Measurements from ENCODE around the gene IL1RN. TPM values are rescaled to one million over a fixed set of nuclear protein-coding genes. Genes with fewer than 3 reads are reported as not detected.

IL1RN gene
- total and polyA plus RNA-seq, 10 of the 15 experiments (the other 5 are each of a cell fraction or from before 2014, with no cell fraction given) = 0.04 TPM; not detected in 7

DNA sequence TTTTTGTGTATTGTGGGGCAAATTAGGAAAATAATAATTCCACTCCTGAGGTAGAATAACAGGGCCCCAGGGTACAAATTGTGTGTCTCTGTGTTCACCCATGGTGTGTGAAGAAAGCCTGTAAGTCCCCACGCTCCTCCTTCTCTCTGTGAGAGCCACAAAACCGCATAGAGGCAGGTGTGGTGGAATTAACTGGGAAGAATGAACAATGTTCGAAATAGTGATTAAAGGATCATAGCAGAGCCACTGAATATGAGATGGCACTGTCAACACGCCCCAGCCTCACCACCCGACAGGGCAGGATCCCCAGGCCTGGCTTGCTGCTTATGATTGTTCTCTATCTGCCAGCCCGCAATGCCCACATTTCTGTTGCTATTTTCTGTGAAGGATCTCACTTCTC lies 14.1 kb downstream of the IL1RN start:
- Histone ChIP-seq H2AFZ (ENCODE audit: control insufficient read depth, low read depth, low read length) (no peak overlapping the region), H3K27me3 (replicated peaks in 1 of 2; ENCODE audit: control insufficient read depth in 2 of 2, insufficient read depth in 2 of 2, low read length in 1 of 2) (no peaks in the 10 kb centered on the region), H3K4me3 (no peak overlapping the region), H3K79me2 (ENCODE audit: control insufficient read depth, insufficient read depth, low read length) (no peaks in the 10 kb centered on the region), H3K36me3 (ENCODE audit: control insufficient read depth in 2 of 2, insufficient read depth in 2 of 2, low read length in 1 of 2) (no peaks in the 10 kb centered on the region), H3K9ac (ENCODE audit: control insufficient read depth, insufficient read depth, low read length) (no peak overlapping the region), H3K4me2 (ENCODE audit: control insufficient read depth, insufficient read depth) (no peak overlapping the region), H3K4me1 (ENCODE audit: control insufficient read depth, insufficient read depth, low read length) (peaks cover 4% of the 10 kb centered on the region; the same call in 1 of the 2 replicates), H3K27ac (ENCODE audit: control insufficient read depth, insufficient read depth) (no peak overlapping the region), H4K20me1 (ENCODE audit: control insufficient read depth, insufficient read depth) (no peaks in the 10 kb centered on the region), H3K9me3 (replicated peaks; ENCODE audit: control insufficient read depth, insufficient read depth, low read length) (no peaks in the 10 kb centered on the region)
- WGBS (ENCODE audit: insufficient coverage, insufficient replicate concordance, low lambda C conversion rate, missing lambda C conversion rate) = 59% methylated on average over 6 of the region's 6 CpGs
- RAD21 ChIA-PET (ENCODE audit: unreplicated experiment) = interaction anchor here (0.6 to 0.8 kb wide), 2 partner anchors 27 to 63 kb away, joined by 3 read pairs; no protein-coding TSS in a partner anchor
- ATAC-seq (no peak), FAIRE-seq (no peak), DNase-seq (ENCODE audit: low read depth, low spot score) (no peak)
- TF ChIP-seq EP300 (IDR thresholded peaks at IDR 0.05; ENCODE audit: borderline replicate concordance in 1 of 2, control insufficient read depth in 1 of 2, low read depth in 2 of 2, low read length in 2 of 2) (no peak), IKZF2 (IDR thresholded peaks at IDR 0.05) (no peak), SREBF2 (IDR thresholded peaks at IDR 0.05; ENCODE audit: low read length) (no peak), SMARCA5 (IDR thresholded peaks at IDR 0.05) (no peak), NFYB (IDR thresholded peaks at IDR 0.05; ENCODE audit: insufficient read depth, low read depth, low read length) (no peak), HDAC6 (IDR thresholded peaks at IDR 0.05; ENCODE audit: unreplicated experiment) (no peak), GABPA (IDR thresholded peaks at IDR 0.05; ENCODE audit: low read depth) (no peak), TAF1 (IDR thresholded peaks at IDR 0.05; ENCODE audit: borderline replicate concordance, low read depth, low read length) (no peak), NRF1 (conservative IDR thresholded peaks at IDR 0.05; ENCODE audit: low read depth, low read length) (no peak), SUPT20H (IDR thresholded peaks at IDR 0.05; ENCODE audit: borderline replicate concordance, control insufficient read depth, low read depth, low read length) (no peak), RCOR1 (conservative IDR thresholded peaks at IDR 0.05; ENCODE audit: low read depth, low read length) (no peak), BRCA1 (IDR thresholded peaks at IDR 0.05; ENCODE audit: low read depth, low read length) (no peak), NR2C2 (IDR thresholded peaks at IDR 0.05; ENCODE audit: borderline replicate concordance, control insufficient read depth, insufficient read length, low read depth) (no peak)
- TF ChIP-seq, protein P1, sequence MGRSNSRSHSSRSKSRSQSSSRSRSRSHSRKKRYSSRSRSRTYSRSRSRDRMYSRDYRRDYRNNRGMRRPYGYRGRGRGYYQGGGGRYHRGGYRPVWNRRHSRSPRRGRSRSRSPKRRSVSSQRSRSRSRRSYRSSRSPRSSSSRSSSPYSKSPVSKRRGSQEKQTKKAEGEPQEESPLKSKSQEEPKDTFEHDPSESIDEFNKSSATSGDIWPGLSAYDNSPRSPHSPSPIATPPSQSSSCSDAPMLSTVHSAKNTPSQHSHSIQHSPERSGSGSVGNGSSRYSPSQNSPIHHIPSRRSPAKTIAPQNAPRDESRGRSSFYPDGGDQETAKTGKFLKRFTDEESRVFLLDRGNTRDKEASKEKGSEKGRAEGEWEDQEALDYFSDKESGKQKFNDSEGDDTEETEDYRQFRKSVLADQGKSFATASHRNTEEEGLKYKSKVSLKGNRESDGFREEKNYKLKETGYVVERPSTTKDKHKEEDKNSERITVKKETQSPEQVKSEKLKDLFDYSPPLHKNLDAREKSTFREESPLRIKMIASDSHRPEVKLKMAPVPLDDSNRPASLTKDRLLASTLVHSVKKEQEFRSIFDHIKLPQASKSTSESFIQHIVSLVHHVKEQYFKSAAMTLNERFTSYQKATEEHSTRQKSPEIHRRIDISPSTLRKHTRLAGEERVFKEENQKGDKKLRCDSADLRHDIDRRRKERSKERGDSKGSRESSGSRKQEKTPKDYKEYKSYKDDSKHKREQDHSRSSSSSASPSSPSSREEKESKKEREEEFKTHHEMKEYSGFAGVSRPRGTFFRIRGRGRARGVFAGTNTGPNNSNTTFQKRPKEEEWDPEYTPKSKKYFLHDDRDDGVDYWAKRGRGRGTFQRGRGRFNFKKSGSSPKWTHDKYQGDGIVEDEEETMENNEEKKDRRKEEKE (IDR thresholded peaks at IDR 0.05) = no peak
- in situ Hi-C loops (cut with MboI) (no loop called here), intact Hi-C loops (cut with micrococcal nuclease; ENCODE audit: unreplicated experiment) (no loop called here)
- CTCF ChIA-PET = interaction anchor here (0.6 to 11.0 kb wide), 7 partner anchors 13 to 249 kb away, joined by 3 to 182 read pairs (median 4); no protein-coding TSS in a partner anchor
- no TSS peak for BruUV-seq (replicated peaks)
- SMC1A ChIA-PET (ENCODE audit: uncharacterized antibody, unreplicated experiment) = interaction anchor here (1.4 to 1.5 kb wide), 2 partner anchors 34 to 76 kb away, joined by 3 to 5 read pairs; no protein-coding TSS in a partner anchor
- POLR2A ChIA-PET = interaction anchor here (1.5 kb wide), 1 partner anchor 8 kb away, joined by 3 read pairs; no protein-coding TSS in a partner anchor

All from GM12878 (cell line).